Gastrocnemius medialis (tissue), 4 donors: ENCODE results near the gene ZNF75A. TPM values are rescaled to one million over a fixed set of nuclear protein-coding genes. Genes with fewer than 3 reads are reported as not detected.

Source experiments
- ATAC-seq, 2 donors: fragments of 150-250 bp; one replicate each; pipeline ENCODE4 v1.9.1; 2016
- DNase-seq, 2 donors: peaks; one replicate each; pipeline ENCODE4 v3.0.0-alpha.2; 2019
- H3K27ac ChIP-seq, 4 donors: fragments of 200-600 bp; sonication (generic); 1 replicate in 1 of 4; 2 replicates in 3 of 4; pipeline ENCODE4 v1.5.1; 2016 to 2018; ENCODE audit warnings: mild to moderate bottlenecking in 2 of 4, moderate library complexity in 1 of 4
- H3K27me3 ChIP-seq, 3 donors: fragments of 200-600 bp; sonication (generic) in 2 of 3; 1 replicate in 1 of 3; 2 replicates in 2 of 3; pipeline versions ENCODE4 v1.5.1 to v1.6.0; 2016 to 2019; ENCODE audit warnings: mild to moderate bottlenecking in 1 of 3, moderate library complexity in 1 of 3
- H3K36me3 ChIP-seq, 2 donors: fragments of 200-600 bp; sonication (generic) in 1 of 2; one replicate each; pipeline ENCODE4 v1.5.1; 2017 to 2018
- H3K4me1 ChIP-seq, 2 donors: fragments of 200-600 bp; sonication (generic) in 1 of 2; one replicate each; pipeline ENCODE4 v1.5.1; 2016 to 2017; ENCODE audit warnings: mild to moderate bottlenecking in 2 of 2
- H3K4me3 ChIP-seq, 4 donors: fragments of 200-600 bp; sonication (generic) in 3 of 4; 1 replicate in 1 of 4; 2 replicates in 3 of 4; pipeline ENCODE4 v1.5.1; 2016 to 2019; ENCODE audit warnings: mild to moderate bottlenecking in 2 of 4
- H3K9me3 ChIP-seq, 3 donors: fragments of 200-600 bp; sonication (generic) in 2 of 3; 1 replicate in 1 of 3; 2 replicates in 2 of 3; pipeline ENCODE4 v1.5.1; 2016 to 2019
- POLR2A ChIP-seq, 2 donors: fragments of 450-650 bp; IDR thresholded peaks; one replicate each; pipeline ENCODE4 v1.6.1; 2017; ENCODE audit warnings: antibody characterized with exemption in 2 of 2, mild to moderate bottlenecking in 2 of 2, moderate library complexity in 2 of 2
- in situ Hi-C, 4 donors: fragments of 200-750 bp; cut with MboI; loops; one replicate each; pipeline versions ENCODE4 v1.15.0 to v1.8.0; 2017; ENCODE audit warnings: low sequenced_read_pairs in 4 of 4
- intact Hi-C: fragments of 100-400 bp; cut with DNase I; formaldehyde crosslinking; loops from one replicate; pipeline ENCODE4 v1.15.1; 2023; ENCODE audit warnings: low total_unique reads
- total RNA-seq, 4 donors: library from RNA; depleted of rRNA; stranded (reverse); fragments of >200 nt; gene quantifications; one replicate each; pipeline versions ENCODE4 v1.1.0 to v1.2.3, GENCODE V29; 2016
- TF ChIP-seq, protein P1 (sequence below), 5 experiments: fragments of 450-650 bp in 3 of 5; fragments of 200-600 bp in 2 of 5; sonication (generic) in 2 of 5; IDR thresholded peaks in 4 of 5; conservative IDR thresholded peaks in 1 of 5; 1 replicate in 4 of 5; 2 replicates in 1 of 5; pipeline ENCODE4 v1.5.1; 2016 to 2019; ENCODE audit warnings: antibody characterized with exemption in 5 of 5, mild to moderate bottlenecking in 3 of 5, moderate library complexity in 3 of 5

ZNF75A gene
- total RNA-seq, 4 donors from 2014 or later, result 5.5 to 13.2 (median 12.5) TPM

DNA sequence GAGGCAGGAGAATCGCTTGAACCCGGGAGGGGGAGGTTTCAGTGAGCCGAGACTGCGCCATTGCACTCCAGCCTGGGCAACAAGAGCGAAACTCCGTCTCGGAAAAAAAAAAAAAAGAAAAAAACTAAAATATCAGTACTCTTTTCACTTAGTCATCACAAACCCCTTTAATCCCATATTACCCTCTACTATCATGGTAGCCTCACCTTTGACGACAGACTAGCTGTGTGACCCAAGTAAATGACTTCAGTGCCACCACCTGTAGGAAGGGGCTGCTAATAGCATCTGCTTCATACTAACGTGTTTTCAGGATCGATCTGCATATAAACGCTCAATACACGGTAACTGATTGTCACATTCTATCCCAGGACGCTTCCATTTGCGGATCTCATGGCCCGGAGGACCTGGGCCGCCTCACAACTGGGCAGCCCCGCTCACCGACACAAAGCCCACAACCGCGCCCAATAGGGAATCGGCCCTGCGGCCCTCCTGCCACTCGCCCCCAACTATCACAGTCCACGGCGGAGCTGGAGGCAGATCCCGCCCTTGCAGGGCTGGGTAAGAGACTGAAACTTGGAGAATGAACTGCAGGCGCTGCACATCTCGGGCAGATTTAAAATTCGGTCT is 23.1 kb upstream of the ZNF75A start:
- Histone ChIP-seq H3K9me3 (peaks cover 0 to 3% (median 0%) of the 10 kb centered on the region in 3 donors), H3K36me3 (peaks cover 2 to 17% of the 10 kb centered on the region in 2 donors), H3K4me1 (peaks cover 22% of the 10 kb centered on the region in 2 donors), H3K4me3 (peak overlapping the region; percentile 72 to 86 (median 80)), H3K27me3 (no peaks in the 10 kb centered on the region), H3K27ac (peak overlapping the region; percentile 98 to 100 (median 99))
- no peak for DNase-seq
- intact Hi-C loops, result loop anchor here (2.0 to 5.0 kb wide), 3 partner anchors 119 to 330 kb away; partner anchors contain the start of genes HCFC1R1, SLX4, THOC6 and TNFRSF12A
- TF ChIP-seq POLR2A (IDR thresholded peaks at IDR 0.05), result no peak
- TF ChIP-seq, protein P1, sequence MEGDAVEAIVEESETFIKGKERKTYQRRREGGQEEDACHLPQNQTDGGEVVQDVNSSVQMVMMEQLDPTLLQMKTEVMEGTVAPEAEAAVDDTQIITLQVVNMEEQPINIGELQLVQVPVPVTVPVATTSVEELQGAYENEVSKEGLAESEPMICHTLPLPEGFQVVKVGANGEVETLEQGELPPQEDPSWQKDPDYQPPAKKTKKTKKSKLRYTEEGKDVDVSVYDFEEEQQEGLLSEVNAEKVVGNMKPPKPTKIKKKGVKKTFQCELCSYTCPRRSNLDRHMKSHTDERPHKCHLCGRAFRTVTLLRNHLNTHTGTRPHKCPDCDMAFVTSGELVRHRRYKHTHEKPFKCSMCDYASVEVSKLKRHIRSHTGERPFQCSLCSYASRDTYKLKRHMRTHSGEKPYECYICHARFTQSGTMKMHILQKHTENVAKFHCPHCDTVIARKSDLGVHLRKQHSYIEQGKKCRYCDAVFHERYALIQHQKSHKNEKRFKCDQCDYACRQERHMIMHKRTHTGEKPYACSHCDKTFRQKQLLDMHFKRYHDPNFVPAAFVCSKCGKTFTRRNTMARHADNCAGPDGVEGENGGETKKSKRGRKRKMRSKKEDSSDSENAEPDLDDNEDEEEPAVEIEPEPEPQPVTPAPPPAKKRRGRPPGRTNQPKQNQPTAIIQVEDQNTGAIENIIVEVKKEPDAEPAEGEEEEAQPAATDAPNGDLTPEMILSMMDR (IDR thresholded peaks at IDR 0.05 in 4 of 5, conservative IDR thresholded peaks at IDR 0.05 in 1 of 5), result no peak
- in situ Hi-C loops, result loop anchor here in 1 of 4 donors (25.0 kb wide), 1 partner anchor 130 kb away; the partner anchor contains the start of genes ZNF174 and ZSCAN32
- peak; percentile 7 to 15 for ATAC-seq

DNA sequence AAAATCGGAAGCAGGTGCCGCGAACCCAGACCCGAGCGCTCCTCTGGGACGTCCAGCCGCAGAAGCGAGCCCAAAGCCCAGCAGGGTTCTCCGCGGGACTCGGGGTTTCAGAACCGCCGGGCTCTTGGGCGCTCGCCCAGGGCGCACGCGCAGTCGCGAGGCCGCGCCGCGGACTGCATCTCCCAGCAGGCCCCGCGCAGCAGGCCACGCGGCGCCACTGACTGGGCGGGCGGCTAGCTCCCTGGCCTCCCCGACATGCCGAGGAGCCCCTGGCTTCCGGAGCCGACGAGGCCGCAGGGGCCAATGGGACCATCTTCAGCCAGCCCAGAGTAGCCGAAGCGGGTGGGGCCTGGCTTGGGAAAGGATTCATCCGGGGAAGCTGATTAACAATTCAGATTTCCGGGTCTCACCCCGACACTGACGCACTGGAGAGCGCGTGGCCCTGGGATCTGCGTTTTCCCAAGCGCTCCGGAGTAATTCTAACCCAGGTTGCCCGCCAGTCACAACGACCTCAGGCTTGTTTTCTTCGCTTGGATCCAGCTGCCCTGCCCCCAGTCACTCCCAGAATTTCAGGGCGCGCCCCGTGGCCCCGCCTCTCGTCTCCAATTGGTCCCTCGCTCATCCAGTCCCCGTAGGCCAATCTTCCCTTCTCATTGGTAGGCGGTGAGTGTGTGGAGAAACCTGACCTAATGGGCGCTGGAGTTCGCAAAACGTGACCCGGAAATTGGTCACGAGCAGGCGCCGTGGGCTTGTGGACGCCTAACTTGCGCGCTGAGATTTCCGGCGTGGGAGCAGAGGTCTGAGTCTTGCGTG is 22.4 kb upstream of the ZNF75A start, which contains the start of gene ZNF263:
Gene ZNF263, plus strand, starts transcription at position 762 of the 813 bp plus-strand sequence. CDS start 328 bp downstream, outside the sequence.
- ATAC-seq, result peak; percentile 99
- Histone ChIP-seq H3K4me3 (peak within 1 kb of the TSS; percentile 72 to 86 (median 80)), H3K4me1 (peaks cover 22% of the 10 kb centered on the region in 2 donors), H3K36me3 (peaks cover 2 to 23% of the 10 kb centered on the region in 2 donors), H3K27ac (peak within 1 kb of the TSS; percentile 98 to 100 (median 99)), H3K9me3 (peaks cover 0 to 3% (median 0%) of the 10 kb centered on the region in 3 donors), H3K27me3 (no peaks in the 10 kb centered on the region)
- intact Hi-C loops, result loop anchor here (1.0 to 5.0 kb wide), 8 partner anchors 19 to 329 kb away; partner anchors contain the start of genes CLUAP1, HCFC1R1, SLX4 and THOC6
- in situ Hi-C loops, result loop anchor here in 1 of 4 donors (25.0 kb wide), 1 partner anchor 129 kb away; the partner anchor contains the start of genes ZNF174 and ZSCAN32
- peak; percentile 95 to 97 for DNase-seq
- TF ChIP-seq, protein P1 (IDR thresholded peaks at IDR 0.05 in 4 of 5, conservative IDR thresholded peaks at IDR 0.05 in 1 of 5), result no peak
- TF ChIP-seq POLR2A (IDR thresholded peaks at IDR 0.05), result peak; percentile 66 to 81

DNA sequence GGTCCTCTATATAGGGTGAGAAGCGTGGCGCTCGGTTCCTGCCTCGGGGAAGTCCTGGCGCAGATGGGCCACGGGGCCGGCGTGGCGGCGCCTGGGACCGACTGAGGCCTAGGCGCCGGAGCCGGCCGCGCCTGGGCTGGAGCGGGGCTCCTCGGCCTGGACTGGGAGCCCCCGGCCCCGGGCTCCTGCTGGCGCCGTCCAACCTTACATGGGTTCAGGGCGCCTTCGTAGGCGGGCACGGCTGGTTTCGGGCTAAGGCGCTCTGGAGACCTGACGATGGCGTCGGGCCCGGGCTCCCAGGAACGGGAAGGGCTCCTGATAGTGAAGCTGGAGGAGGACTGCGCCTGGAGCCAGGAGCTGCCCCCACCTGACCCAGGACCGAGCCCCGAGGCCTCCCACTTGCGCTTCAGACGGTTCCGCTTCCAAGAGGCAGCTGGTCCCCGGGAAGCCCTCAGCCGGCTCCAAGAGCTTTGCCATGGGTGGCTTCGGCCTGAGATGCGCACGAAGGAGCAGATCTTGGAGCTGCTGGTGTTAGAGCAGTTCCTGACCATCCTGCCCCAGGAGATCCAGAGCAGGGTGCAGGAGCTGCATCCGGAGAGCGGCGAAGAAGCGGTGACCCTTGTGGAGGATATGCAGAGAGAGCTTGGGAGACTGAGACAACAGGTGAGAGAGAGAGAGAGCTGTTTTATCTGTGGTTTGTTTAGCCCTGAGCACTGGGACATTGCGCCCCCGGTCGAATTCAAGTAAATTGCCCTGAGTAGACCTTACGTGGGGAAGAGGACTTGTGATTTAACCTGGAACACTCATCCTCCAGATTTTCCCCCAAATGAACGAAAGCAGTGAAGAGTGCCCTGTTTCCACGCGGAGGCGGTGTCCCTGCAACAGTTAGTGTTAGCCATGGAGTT is 21.5 kb upstream of the ZNF75A start:
- ATAC-seq, result no peak
- intact Hi-C loops, result loop anchor here (1.0 to 5.0 kb wide), 8 partner anchors 19 to 329 kb away; partner anchors contain the start of genes CLUAP1, HCFC1R1, SLX4 and THOC6
- peak overlapping the region; percentile 98 to 100 (median 99) for H3K27ac ChIP-seq
- peak in 1 of 2 donors; percentile 18 for DNase-seq
- peaks cover 22% of the 10 kb centered on the region in 2 donors for H3K4me1 ChIP-seq
- H3K4me3 ChIP-seq, result peak overlapping the region; percentile 72 to 86 (median 80)
- H3K36me3 ChIP-seq, result peaks cover 2 to 31% of the 10 kb centered on the region in 2 donors
- peaks cover 0 to 3% (median 3%) of the 10 kb centered on the region in 3 donors for H3K9me3 ChIP-seq
- H3K27me3 ChIP-seq, result no peaks in the 10 kb centered on the region
- in situ Hi-C loops, result loop anchor here in 1 of 4 donors (25.0 kb wide), 1 partner anchor 129 kb away; the partner anchor contains the start of genes ZNF174 and ZSCAN32
- TF ChIP-seq, protein P1 (IDR thresholded peaks at IDR 0.05 in 4 of 5, conservative IDR thresholded peaks at IDR 0.05 in 1 of 5), result no peak
- peak in 1 of 2 donors; percentile 42 for TF ChIP-seq POLR2A (IDR thresholded peaks at IDR 0.05)
